PC-9 (cell line): ENCODE measurements around the gene SLC4A4. TPM values are rescaled to one million over a fixed set of nuclear protein-coding genes. Genes with fewer than 3 reads are reported as not detected.

Source experiments
- BruUV-seq: library from RNA; stranded (reverse); fragments of 400-500 nt; replicated peaks from 2 replicates; lab custom pipeline; 2021; lab: Mats Ljungman, UMichigan
- CTCF ChIA-PET: fragments of 300-600 bp; sonication (Branson Sonifier 250); formaldehyde crosslinking; loops from one replicate; lab custom pipeline; 2022; ENCODE audit warnings: antibody characterized with exemption; lab: Charles Lee
- POLR2A ChIA-PET: fragments of 300-600 bp; sonication (Branson Sonifier 250); formaldehyde crosslinking; loops from one replicate; lab custom pipeline; 2022; ENCODE audit warnings: antibody characterized with exemption; ENCODE audit not compliant: unreplicated experiment; lab: Charles Lee
- DNase-seq, 2 experiments: peaks; one replicate each; pipeline versions ENCODE4 v3.0.0 to v3.0.0-alpha.2; 2015 to 2022; ENCODE audit warnings: mixed read lengths in 1 of 2
- H2AFZ ChIP-seq: fragments of 200-600 bp; sonication (generic); 2 replicates; pipeline ENCODE4 v1.8.1; 2017; ENCODE audit warnings: antibody characterized with exemption
- H3F3A ChIP-seq: fragments of 200-600 bp; sonication (generic); 2 replicates; pipeline ENCODE4 v1.8.1; 2017; ENCODE audit warnings: antibody characterized with exemption, mild to moderate bottlenecking, low read depth; ENCODE audit not compliant: insufficient read depth
- H3K27ac ChIP-seq: fragments of 200-600 bp; sonication (generic); 2 replicates; pipeline ENCODE4 v1.6.1; 2016; ENCODE audit warnings: mixed run types
- H3K27me3 ChIP-seq: fragments of 200-600 bp; sonication (generic); 2 replicates; pipeline ENCODE4 v1.6.1; 2016; ENCODE audit warnings: low read depth, mixed run types; ENCODE audit not compliant: insufficient read depth
- H3K36me3 ChIP-seq: fragments of 200-600 bp; sonication (generic); 2 replicates; pipeline ENCODE4 v1.6.1; 2016; ENCODE audit warnings: low read depth, mixed run types
- H3K4me1 ChIP-seq: fragments of 200-600 bp; sonication (generic); replicated peaks from 2 replicates; pipeline ENCODE4 v1.6.1; 2016; ENCODE audit warnings: mixed run types; ENCODE audit not compliant: insufficient read depth
- H3K4me2 ChIP-seq: fragments of 200-600 bp; sonication (generic); 2 replicates; pipeline ENCODE4 v1.6.1; 2017; ENCODE audit warnings: mixed run types
- H3K4me3 ChIP-seq: fragments of 200-600 bp; sonication (generic); 2 replicates; pipeline ENCODE4 v1.6.1; 2016; ENCODE audit warnings: mixed run types
- H3K79me2 ChIP-seq: fragments of 200-600 bp; sonication (generic); 2 replicates; pipeline ENCODE4 v1.6.1; 2017; ENCODE audit warnings: low read depth, mixed run types
- H3K9me2 ChIP-seq: fragments of 200-600 bp; sonication (generic); 2 replicates; pipeline ENCODE4 v1.8.1; 2017; ENCODE audit warnings: mild to moderate bottlenecking; ENCODE audit not compliant: insufficient read depth
- H3K9me3 ChIP-seq: fragments of 200-600 bp; sonication (generic); 2 replicates; pipeline ENCODE4 v1.8.1; 2016; ENCODE audit warnings: low read depth; ENCODE audit not compliant: insufficient read depth
- H4K20me1 ChIP-seq: fragments of 200-600 bp; sonication (generic); 2 replicates; pipeline ENCODE4 v1.8.1; 2017; ENCODE audit not compliant: insufficient read depth
- EZH2 ChIP-seq: fragments of 200-600 bp; sonication (generic); IDR thresholded peaks from 2 replicates; pipeline ENCODE4 v1.8.0; 2017; ENCODE audit warnings: antibody characterized with exemption, low read depth
- intact Hi-C: fragments of 100-400 bp; cut with micrococcal nuclease; formaldehyde crosslinking; loops from one replicate; pipeline ENCODE4 v1.10.0; 2022; ENCODE audit not compliant: unreplicated experiment
- total RNA-seq: library from RNA; stranded (reverse); gene quantifications from 2 replicates; pipeline ENCODE4 v1.2.3, GENCODE V29; 2021
- TF ChIP-seq, protein P1 (sequence below): fragments of 200-600 bp; sonication (generic); conservative IDR thresholded peaks from 2 replicates; pipeline ENCODE4 v1.6.1; 2017; ENCODE audit warnings: mixed run types, antibody characterized with exemption, mild to moderate bottlenecking, moderate library complexity

The SLC4A4 gene
- total RNA-seq, 1 experiment from 2014 or later = 0.44 TPM

DNA sequence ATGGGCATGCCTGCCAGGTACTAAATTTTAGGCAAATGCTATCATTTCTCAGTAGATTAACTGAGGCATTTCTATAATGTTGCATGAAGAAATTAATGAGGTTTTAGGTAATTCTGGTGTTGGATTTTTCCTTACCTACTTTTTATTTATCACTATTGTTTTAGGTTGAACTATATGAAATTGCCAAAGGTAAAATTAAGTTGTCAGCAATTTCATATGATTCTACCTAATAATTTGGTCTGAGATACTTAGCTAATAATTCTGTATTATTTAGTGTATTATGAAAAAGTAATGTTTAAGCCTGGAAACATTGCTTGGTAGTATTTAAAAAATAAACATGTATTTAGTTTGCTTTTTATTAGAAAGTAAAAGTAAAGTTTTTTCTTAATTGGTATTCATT lies 22.7 kb downstream of the SLC4A4 start:
- Histone ChIP-seq H3K27me3 (no peaks in the 10 kb centered on the region), H3K36me3 (no peaks in the 10 kb centered on the region), H3K79me2 (no peaks in the 10 kb centered on the region), H2AFZ (no peak overlapping the region), H3K4me1 (no peaks in the 10 kb centered on the region), H3K4me2 (no peak overlapping the region), H3K9me3 (no peaks in the 10 kb centered on the region), H3F3A (no peaks in the 10 kb centered on the region), H3K9me2 (0 out of 2 replicates have a peak, but pooled peaks cover 3% of the 10 kb centered on the region), H3K4me3 (no peak overlapping the region), H3K27ac (no peak overlapping the region), H4K20me1 (no peaks in the 10 kb centered on the region)
- POLR2A ChIA-PET = no interaction called here
- TF ChIP-seq EZH2 = no peak
- intact Hi-C loops = no loop called here
- no TSS peak for BruUV-seq
- CTCF ChIA-PET = no interaction called here
- no peak for DNase-seq

DNA sequence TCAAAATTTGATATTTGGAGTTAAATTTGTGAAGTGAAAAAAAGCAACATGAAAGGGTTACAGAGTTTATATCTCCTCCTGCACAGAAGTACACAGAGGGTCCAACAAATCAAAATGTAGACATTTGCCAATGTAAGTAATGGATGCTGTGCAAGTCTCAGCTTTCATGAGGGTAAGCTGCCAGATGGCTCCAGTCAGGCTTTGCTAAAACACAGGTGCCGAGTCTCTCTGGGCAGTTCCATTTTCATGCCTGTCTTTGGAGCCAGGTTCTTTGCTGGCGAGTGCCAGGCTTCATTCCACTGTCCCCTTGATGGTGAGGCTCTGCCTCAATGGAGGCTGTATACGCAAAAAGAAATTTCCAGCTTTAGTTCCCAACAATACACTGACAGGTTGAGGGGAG lies 27.9 kb downstream of the SLC4A4 start:
- H3K79me2 ChIP-seq = no peaks in the 10 kb centered on the region
- no peaks in the 10 kb centered on the region for H3K36me3 ChIP-seq
- no peak overlapping the region for H3K4me2 ChIP-seq
- H3K9me2 ChIP-seq = no peaks in the 10 kb centered on the region
- H3K27ac ChIP-seq = no peak overlapping the region
- H3K4me1 ChIP-seq = no peaks in the 10 kb centered on the region
- TF ChIP-seq, protein P1, sequence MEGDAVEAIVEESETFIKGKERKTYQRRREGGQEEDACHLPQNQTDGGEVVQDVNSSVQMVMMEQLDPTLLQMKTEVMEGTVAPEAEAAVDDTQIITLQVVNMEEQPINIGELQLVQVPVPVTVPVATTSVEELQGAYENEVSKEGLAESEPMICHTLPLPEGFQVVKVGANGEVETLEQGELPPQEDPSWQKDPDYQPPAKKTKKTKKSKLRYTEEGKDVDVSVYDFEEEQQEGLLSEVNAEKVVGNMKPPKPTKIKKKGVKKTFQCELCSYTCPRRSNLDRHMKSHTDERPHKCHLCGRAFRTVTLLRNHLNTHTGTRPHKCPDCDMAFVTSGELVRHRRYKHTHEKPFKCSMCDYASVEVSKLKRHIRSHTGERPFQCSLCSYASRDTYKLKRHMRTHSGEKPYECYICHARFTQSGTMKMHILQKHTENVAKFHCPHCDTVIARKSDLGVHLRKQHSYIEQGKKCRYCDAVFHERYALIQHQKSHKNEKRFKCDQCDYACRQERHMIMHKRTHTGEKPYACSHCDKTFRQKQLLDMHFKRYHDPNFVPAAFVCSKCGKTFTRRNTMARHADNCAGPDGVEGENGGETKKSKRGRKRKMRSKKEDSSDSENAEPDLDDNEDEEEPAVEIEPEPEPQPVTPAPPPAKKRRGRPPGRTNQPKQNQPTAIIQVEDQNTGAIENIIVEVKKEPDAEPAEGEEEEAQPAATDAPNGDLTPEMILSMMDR = no peak
- TF ChIP-seq EZH2 = no peak
- H2AFZ ChIP-seq = no peak overlapping the region
- no peaks in the 10 kb centered on the region for H3K9me3 ChIP-seq
- H4K20me1 ChIP-seq = no peaks in the 10 kb centered on the region
- H3F3A ChIP-seq = no peaks in the 10 kb centered on the region
- BruUV-seq = no TSS peak
- POLR2A ChIA-PET = no interaction called here
- CTCF ChIA-PET = no interaction called here
- intact Hi-C loops = no loop called here
- H3K27me3 ChIP-seq = no peaks in the 10 kb centered on the region
- no peak overlapping the region for H3K4me3 ChIP-seq
- DNase-seq = no peak

DNA sequence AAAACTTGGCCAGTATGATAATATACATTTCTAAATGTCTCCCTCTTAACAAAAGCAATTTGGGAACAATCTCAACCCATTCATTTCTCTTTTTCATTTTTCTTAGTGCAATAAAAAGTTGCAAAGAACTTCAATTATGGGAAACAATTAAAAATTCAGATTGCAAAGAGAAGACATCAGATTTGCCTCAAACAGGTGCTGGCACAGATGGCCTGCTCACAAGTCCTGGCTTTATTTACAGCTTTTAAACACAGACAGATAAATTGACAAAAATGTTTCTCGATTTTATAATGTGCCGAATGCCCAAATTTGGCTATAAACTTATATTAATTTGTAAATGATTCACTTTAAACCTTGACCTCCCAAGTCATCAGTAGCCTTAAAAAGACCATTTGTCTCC lies 28.7 kb downstream of the SLC4A4 start:
- Histone ChIP-seq H2AFZ (no peak overlapping the region), H3K79me2 (no peaks in the 10 kb centered on the region), H3K9me3 (no peaks in the 10 kb centered on the region), H3K4me1 (no peaks in the 10 kb centered on the region), H3F3A (no peaks in the 10 kb centered on the region), H3K27ac (no peak overlapping the region), H3K27me3 (no peaks in the 10 kb centered on the region), H3K4me3 (no peak overlapping the region), H4K20me1 (no peaks in the 10 kb centered on the region), H3K9me2 (no peaks in the 10 kb centered on the region), H3K36me3 (no peaks in the 10 kb centered on the region), H3K4me2 (no peak overlapping the region)
- CTCF ChIA-PET = no interaction called here
- TF ChIP-seq, protein P1 = no peak
- no peak for TF ChIP-seq EZH2
- POLR2A ChIA-PET = no interaction called here
- DNase-seq = no peak
- no TSS peak for BruUV-seq
- intact Hi-C loops = no loop called here

DNA sequence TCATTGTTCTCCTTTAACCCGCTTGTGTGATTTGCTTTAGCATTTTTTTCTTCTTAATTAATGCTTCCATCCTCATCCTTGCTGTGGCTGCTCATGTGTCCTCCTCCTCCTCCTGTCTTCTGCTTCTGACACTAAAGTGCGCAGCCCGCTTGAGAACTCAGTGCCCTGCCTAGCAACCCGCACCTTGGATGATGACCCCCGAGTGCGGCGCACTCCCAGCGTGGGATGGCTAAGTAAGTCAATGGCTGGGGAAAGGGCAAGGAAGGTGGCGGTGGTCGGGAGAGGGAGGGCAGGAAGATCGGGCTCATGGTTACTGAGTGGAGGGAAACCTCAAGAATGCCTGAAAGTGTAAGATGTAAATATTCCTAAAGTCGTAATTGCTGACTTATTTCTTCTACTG lies 30.1 kb downstream of the SLC4A4 start:
- intact Hi-C loops = no loop called here

More for the DNA sequence above, 30.1 kb downstream of the SLC4A4 start:
- no peaks in the 10 kb centered on the region for H3K4me1 ChIP-seq
- DNase-seq = no peak
- no TSS peak for BruUV-seq
- no peaks in the 10 kb centered on the region for H3K27me3 ChIP-seq
- POLR2A ChIA-PET = interaction anchor here (0.5 kb wide), 1 partner anchor 15 kb away, joined by 3 read pairs; no protein-coding TSS in a partner anchor
- no peaks in the 10 kb centered on the region for H3F3A ChIP-seq
- no peak for TF ChIP-seq EZH2
- TF ChIP-seq, protein P1 = no peak
- no peaks in the 10 kb centered on the region for H3K9me2 ChIP-seq
- no peaks in the 10 kb centered on the region for H4K20me1 ChIP-seq
- no peak overlapping the region for H3K4me2 ChIP-seq
- no peak overlapping the region for H3K4me3 ChIP-seq
- H3K27ac ChIP-seq = no peak overlapping the region
- H3K79me2 ChIP-seq = no peaks in the 10 kb centered on the region
- H2AFZ ChIP-seq = no peak overlapping the region
- H3K9me3 ChIP-seq = no peaks in the 10 kb centered on the region
- CTCF ChIA-PET = no interaction called here
- H3K36me3 ChIP-seq = no peaks in the 10 kb centered on the region
